GM18511 (cell line): ENCODE results near the gene CCDC50.

Source experiments
- ATAC-seq: cut with Tn5 transposase; IDR thresholded peaks from one replicate; pipeline ENCODE4 v1.9.1; 2021; ENCODE audit warnings: mild to moderate bottlenecking, moderate library complexity; ENCODE audit not compliant: unreplicated experiment

Gene CCDC50

GRCh38 chr3:191415566-191415965 lies 86.4 kb downstream of the CCDC50 start:
- ATAC-seq = no peak

GRCh38 chr3:191417457-191417729 lies 88.2 kb downstream of the CCDC50 start:
- no peak for ATAC-seq

- ATAC-seq = no peak
Observed at GRCh38 chr3:191420771-191421170, 91.6 kb downstream of the CCDC50 start.

- ATAC-seq = no peak
Observed at GRCh38 chr3:191424881-191425280, 95.7 kb downstream of the CCDC50 start.

- ATAC-seq = no peak
Observed at GRCh38 chr3:191425322-191425734, 96.1 kb downstream of the CCDC50 start.

GRCh38 chr3:191426311-191426710 lies 97.1 kb downstream of the CCDC50 start:
- ATAC-seq = no peak

- ATAC-seq = no peak
Observed at GRCh38 chr3:191428177-191428576, 99.0 kb downstream of the CCDC50 start.

GRCh38 chr3:191430103-191430502 lies 100.9 kb downstream of the CCDC50 start:
- no peak for ATAC-seq

GRCh38 chr3:191431160-191431822 lies 102.1 kb downstream of the CCDC50 start:
- ATAC-seq = no peak

- no peak for ATAC-seq
Observed at GRCh38 chr3:191432162-191432561, 103.0 kb downstream of the CCDC50 start.

- ATAC-seq = no peak
Observed at GRCh38 chr3:191434024-191434423, 104.8 kb downstream of the CCDC50 start.

GRCh38 chr3:191435981-191436380 lies 106.8 kb downstream of the CCDC50 start:
- ATAC-seq = no peak

- ATAC-seq = no peak
Observed at GRCh38 chr3:191438150-191438814, 109.1 kb downstream of the CCDC50 start.

GRCh38 chr3:191440532-191440931 lies 111.3 kb downstream of the CCDC50 start:
- ATAC-seq = no peak

- ATAC-seq = no peak
Observed at GRCh38 chr3:191441687-191442086, 112.5 kb downstream of the CCDC50 start.

- ATAC-seq = no peak
Observed at GRCh38 chr3:191444569-191444968, 115.4 kb downstream of the CCDC50 start.
